NCI-H69 (cell line): ENCODE measurements around the gene DMRT3.
"Not testable (repeated sequence)": the region's sequence is repeated elsewhere in the genome, so short reads cannot be mapped to it uniquely, and the experiment has no call there.

ENCODE experiments used
- DNase-seq: peaks from one replicate; lab custom pipeline; 2025; lab: John Stamatoyannopoulos, UW

The DMRT3 gene

GRCh38 chr9:998299-999110 lies 22.1 kb downstream of the DMRT3 start:
- DNase-seq, result not testable (repeated sequence)

- no peak for DNase-seq
These were observed 25.4 kb downstream of the DMRT3 start for GRCh38 chr9:1001838-1002237.

- DNase-seq, result no peak
These were observed 26.2 kb downstream of the DMRT3 start for GRCh38 chr9:1002678-1003077.

- DNase-seq, result peak; percentile 25
These were observed 28.7 kb downstream of the DMRT3 start for GRCh38 chr9:1005043-1005667.

GRCh38 chr9:1007312-1007711 lies 30.9 kb downstream of the DMRT3 start:
- no peak for DNase-seq

GRCh38 chr9:1008216-1008615 lies 31.8 kb downstream of the DMRT3 start:
- DNase-seq, result no peak

GRCh38 chr9:1009101-1009707 lies 32.7 kb downstream of the DMRT3 start:
- DNase-seq, result peak; percentile 63

- no peak for DNase-seq
These were observed 36.6 kb downstream of the DMRT3 start for GRCh38 chr9:1013021-1013420.

GRCh38 chr9:1014225-1014624 lies 37.8 kb downstream of the DMRT3 start:
- DNase-seq, result no peak

GRCh38 chr9:1014640-1015039 lies 38.2 kb downstream of the DMRT3 start:
- DNase-seq, result no peak

GRCh38 chr9:1018121-1018520 lies 41.7 kb downstream of the DMRT3 start:
- DNase-seq, result no peak

- DNase-seq, result no peak
These were observed 47.7 kb downstream of the DMRT3 start for GRCh38 chr9:1024112-1024511.

GRCh38 chr9:1025131-1025530 lies 48.7 kb downstream of the DMRT3 start:
- no peak for DNase-seq

GRCh38 chr9:1026219-1026618 lies 49.8 kb downstream of the DMRT3 start:
- DNase-seq, result no peak

- DNase-seq, result no peak
These were observed 52.2 kb downstream of the DMRT3 start for GRCh38 chr9:1028501-1029190.

- DNase-seq, result peak; percentile 26
These were observed 55.6 kb downstream of the DMRT3 start for GRCh38 chr9:1031951-1032601.

- no peak for DNase-seq
These were observed 57.8 kb downstream of the DMRT3 start for GRCh38 chr9:1034271-1034670.

GRCh38 chr9:1039589-1039988 lies 63.1 kb downstream of the DMRT3 start:
- DNase-seq, result no peak
